ENCODE data around the gene DDX52. TPM values are rescaled to one million over a fixed set of nuclear protein-coding genes. Genes with fewer than 3 reads are reported as not detected.
"Not testable (repeated sequence)": the region's sequence is repeated elsewhere in the genome, so short reads cannot be mapped to it uniquely, and the experiment has no call there.

The DDX52 gene
- total RNA-seq, 4 donors from 2014 or later: 15.9 to 36.6 (median 24.9) TPM

- no peak for DNase-seq
- Histone ChIP-seq H3K4me1 (no peaks in the 10 kb centered on the region), H3K36me3 (peaks cover 0 to 4% of the 10 kb centered on the region in 2 donors), H3K9me3 (no peaks in the 10 kb centered on the region), H3K27me3 (no peaks in the 10 kb centered on the region), H3K4me3 (no peak overlapping the region), H3K27ac (no peak overlapping the region)
- TF ChIP-seq CTCF (IDR thresholded peaks at IDR 0.05) (no peak), POLR2A (IDR thresholded peaks at IDR 0.05) (no peak)
- intact Hi-C loops (cut with DNase I; ENCODE audit: low total_unique reads): no loop called here
Observed at GRCh38 chr17:37610971-37611370, 32.3 kb downstream of the DDX52 start.

DNA sequence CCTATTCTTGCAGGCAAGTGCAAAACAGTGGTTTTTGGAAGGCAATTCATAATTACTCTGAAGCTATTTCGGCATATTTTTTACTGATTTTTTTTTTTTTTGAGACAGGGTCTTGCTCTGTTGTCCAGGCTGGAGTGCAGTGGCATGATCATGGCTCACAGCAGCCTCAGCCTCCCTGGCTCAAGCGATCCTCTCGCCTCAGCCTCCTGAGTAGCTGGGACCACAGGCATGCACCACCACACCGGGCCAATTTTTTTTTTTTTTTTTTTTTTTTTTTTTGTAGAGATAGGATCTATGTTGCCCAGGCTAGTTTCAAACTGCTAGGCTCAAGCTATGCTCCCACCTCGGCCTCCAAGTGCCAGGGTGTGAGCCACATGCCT lies 33.2 kb downstream of the DDX52 start:
- intact Hi-C loops (cut with DNase I; ENCODE audit: low total_unique reads); H3K9me3 ChIP-seq; H3K27me3 ChIP-seq; H3K4me1 ChIP-seq; DNase-seq; H3K36me3 ChIP-seq: not testable (repeated sequence)
- Histone ChIP-seq H3K27ac (peak overlapping the region; percentile 89), H3K4me3 (peak overlapping the region; percentile 88 to 90)

DNA sequence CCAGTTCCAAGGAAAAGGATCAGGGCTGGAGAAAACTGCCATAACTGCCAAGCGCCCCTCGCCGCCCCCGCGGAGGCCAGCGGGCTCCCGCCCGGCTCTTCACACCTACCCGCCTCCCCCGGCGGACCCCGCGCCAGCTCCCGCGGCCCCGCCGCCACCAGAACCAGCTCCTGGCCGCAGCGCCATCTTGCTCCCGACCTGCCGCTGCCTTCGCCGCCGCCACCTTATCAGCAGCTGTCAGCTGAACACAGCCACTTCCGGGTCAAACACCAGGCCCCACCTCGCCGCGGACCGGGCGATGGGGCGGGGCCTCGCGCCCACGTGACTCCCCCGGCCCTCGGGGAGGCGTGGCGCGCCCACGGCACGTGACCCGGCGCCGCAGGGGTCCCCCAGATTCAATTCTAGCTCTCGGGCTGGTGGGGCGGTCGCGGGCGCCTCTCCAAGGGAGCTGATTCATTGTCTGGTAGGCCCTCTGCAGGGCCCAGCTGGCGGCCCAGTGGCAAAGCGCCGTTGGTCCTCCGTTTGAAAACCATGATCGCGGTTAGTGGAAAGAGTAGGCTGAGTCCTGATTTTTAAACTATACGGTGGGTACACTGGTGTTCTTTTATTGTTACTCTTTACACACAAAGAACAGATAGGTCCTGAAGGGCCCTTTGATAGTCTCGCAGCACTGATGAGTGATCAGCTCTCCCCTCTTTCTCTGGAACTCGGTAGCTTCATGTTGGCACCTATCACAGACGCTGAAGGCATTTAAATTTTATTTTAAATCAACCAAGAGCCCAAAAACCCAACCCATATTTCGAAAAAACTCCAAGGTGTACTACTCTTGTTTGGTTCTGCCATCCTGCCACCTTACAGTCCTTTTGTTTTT lies 33.8 kb downstream of the DDX52 start, which contains the start of gene SYNRG:
SYNRG (minus strand) TSS at position 249 of the 871 bp plus-strand sequence; CDS start at position 186, 63 bp downstream.
- intact Hi-C loops (cut with DNase I; ENCODE audit: low total_unique reads): no loop called here
- Histone ChIP-seq H3K9me3 (no peaks in the 10 kb centered on the region), H3K27ac (peak within 1 kb of the TSS; percentile 89), H3K27me3 (no peaks in the 10 kb centered on the region), H3K4me3 (peak within 1 kb of the TSS; percentile 88 to 90), H3K36me3 (peaks cover 0 to 4% of the 10 kb centered on the region in 2 donors), H3K4me1 (no peaks in the 10 kb centered on the region)
- TF ChIP-seq POLR2A (IDR thresholded peaks at IDR 0.05) (peak; percentile 82 to 88), CTCF (IDR thresholded peaks at IDR 0.05) (peak; percentile 25 to 53 (median 46))
- peak; percentile 97 for DNase-seq

GRCh38 chr17:37608351-37609169 lies 34.7 kb downstream of the DDX52 start:
- H3K36me3 ChIP-seq: peaks cover 0 to 4% of the 10 kb centered on the region in 2 donors
- no peaks in the 10 kb centered on the region for H3K27me3 ChIP-seq
- H3K4me1 ChIP-seq: no peaks in the 10 kb centered on the region
- H3K9me3 ChIP-seq: no peaks in the 10 kb centered on the region
- H3K4me3 ChIP-seq: peak overlapping the region; percentile 88 to 90
- no peak for DNase-seq
- TF ChIP-seq CTCF (IDR thresholded peaks at IDR 0.05) (no peak), POLR2A (IDR thresholded peaks at IDR 0.05) (no peak)
- intact Hi-C loops (cut with DNase I; ENCODE audit: low total_unique reads): no loop called here
- peak overlapping the region; percentile 89 for H3K27ac ChIP-seq

DNA sequence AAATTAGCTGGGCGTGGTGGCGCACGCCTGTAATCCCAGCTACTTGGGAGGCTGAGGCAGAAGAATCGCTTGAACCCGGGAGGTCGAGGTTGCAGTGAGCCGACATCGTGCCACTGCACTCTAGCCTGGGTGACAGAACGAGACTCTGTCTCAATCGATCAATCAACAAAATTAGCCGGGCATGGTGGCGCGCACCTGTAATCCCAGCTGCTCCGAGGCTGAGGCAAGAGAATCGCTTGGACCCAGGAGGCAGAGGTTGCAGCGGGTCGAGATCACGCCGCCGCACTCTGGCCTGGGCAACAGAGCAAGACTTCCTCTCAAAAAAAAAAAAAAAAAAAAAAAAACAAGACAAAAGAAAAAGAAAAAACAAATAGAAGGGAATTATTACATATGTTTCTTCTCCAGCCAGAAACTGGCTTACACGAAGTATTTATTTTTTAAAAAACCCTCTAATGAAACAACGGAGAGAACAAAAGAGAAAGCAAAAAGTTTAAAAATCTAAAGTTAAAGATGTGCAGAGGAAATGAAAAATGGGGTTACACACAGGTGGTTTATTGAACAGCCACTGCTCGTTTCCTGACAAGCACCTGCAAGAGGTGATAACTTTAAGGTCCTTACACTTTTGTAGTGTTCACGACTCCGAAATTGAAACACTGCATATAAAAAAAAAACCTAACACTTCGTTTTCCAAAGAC lies 35.5 kb downstream of the DDX52 start:
- no peak for DNase-seq
- H3K4me3 ChIP-seq: peak overlapping the region in 1 of 2 donors; percentile 90
- no peaks in the 10 kb centered on the region for H3K27me3 ChIP-seq
- H3K36me3 ChIP-seq: no peaks in the 10 kb centered on the region
- no peak for TF ChIP-seq CTCF (IDR thresholded peaks at IDR 0.05)
- no peak for TF ChIP-seq POLR2A (IDR thresholded peaks at IDR 0.05)
- no peaks in the 10 kb centered on the region for H3K9me3 ChIP-seq
- H3K4me1 ChIP-seq: no peaks in the 10 kb centered on the region
- peak overlapping the region in 1 of 2 donors; percentile 89 for H3K27ac ChIP-seq
- intact Hi-C loops (cut with DNase I; ENCODE audit: low total_unique reads): no loop called here
